ENCODE measurements around the gene GTF3A. TPM values are rescaled to one million over a fixed set of nuclear protein-coding genes. Genes with fewer than 3 reads are reported as not detected.

GTF3A gene
- polyA plus RNA-seq, 1 donor = 68.4 TPM

GRCh38 chr13:27403727-27404385 lies 20.6 kb upstream of the GTF3A start:
- H3K27me3 ChIP-seq (ENCODE audit: control insufficient read depth, insufficient read depth, low read length) = no peaks in the 10 kb centered on the region
- H3K27ac ChIP-seq (ENCODE audit: low read length) = peak overlapping the region; percentile 88
- H3K9me3 ChIP-seq (ENCODE audit: control insufficient read depth, low read depth, low read length) = peaks cover 2% of the 10 kb centered on the region
- WGBS (ENCODE audit: insufficient coverage, low lambda C conversion rate) = 0% methylated on average over 1 of the region's 10 CpGs
- no peaks in the 10 kb centered on the region for H3K36me3 ChIP-seq (ENCODE audit: control insufficient read depth, insufficient read depth, low read length)
- DNase-seq = peak in 1 of 2 donors; percentile 91
- peaks cover 54% of the 10 kb centered on the region for H3K4me1 ChIP-seq (ENCODE audit: control insufficient read depth, insufficient read depth, low read length)
- H3K4me3 ChIP-seq (ENCODE audit: low read length) = no peak overlapping the region

DNA sequence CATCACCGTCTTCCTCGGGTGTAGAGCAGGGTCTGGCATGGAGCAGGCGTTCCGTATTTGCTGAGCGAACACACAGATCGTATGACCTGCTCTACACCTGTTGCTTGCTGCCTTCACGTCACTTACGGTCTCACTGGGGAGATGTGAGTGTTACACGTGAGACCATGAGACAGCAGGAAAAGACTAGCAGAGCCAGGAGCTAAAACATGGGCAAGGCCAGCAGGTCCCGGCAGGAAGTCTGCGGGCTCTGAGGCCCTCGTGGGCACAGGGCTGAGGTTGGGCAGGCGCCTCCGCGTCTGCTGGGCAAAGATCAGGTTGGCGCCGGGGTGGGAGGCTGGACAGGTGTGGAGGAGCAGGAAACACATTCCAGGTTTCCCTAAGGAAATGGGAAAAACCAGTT lies 19.7 kb upstream of the GTF3A start:
- H3K9me3 ChIP-seq (ENCODE audit: control insufficient read depth, low read depth, low read length) = peaks cover 2% of the 10 kb centered on the region
- peak overlapping the region; percentile 88 for H3K27ac ChIP-seq (ENCODE audit: low read length)
- WGBS (ENCODE audit: insufficient coverage, low lambda C conversion rate) = 40% methylated on average over 1 of the region's 17 CpGs
- H3K27me3 ChIP-seq (ENCODE audit: control insufficient read depth, insufficient read depth, low read length) = no peaks in the 10 kb centered on the region
- peak in 1 of 2 donors; percentile 79 for DNase-seq
- H3K4me1 ChIP-seq (ENCODE audit: control insufficient read depth, insufficient read depth, low read length) = peaks cover 59% of the 10 kb centered on the region
- H3K4me3 ChIP-seq (ENCODE audit: low read length) = no peak overlapping the region
- no peaks in the 10 kb centered on the region for H3K36me3 ChIP-seq (ENCODE audit: control insufficient read depth, insufficient read depth, low read length)

DNA sequence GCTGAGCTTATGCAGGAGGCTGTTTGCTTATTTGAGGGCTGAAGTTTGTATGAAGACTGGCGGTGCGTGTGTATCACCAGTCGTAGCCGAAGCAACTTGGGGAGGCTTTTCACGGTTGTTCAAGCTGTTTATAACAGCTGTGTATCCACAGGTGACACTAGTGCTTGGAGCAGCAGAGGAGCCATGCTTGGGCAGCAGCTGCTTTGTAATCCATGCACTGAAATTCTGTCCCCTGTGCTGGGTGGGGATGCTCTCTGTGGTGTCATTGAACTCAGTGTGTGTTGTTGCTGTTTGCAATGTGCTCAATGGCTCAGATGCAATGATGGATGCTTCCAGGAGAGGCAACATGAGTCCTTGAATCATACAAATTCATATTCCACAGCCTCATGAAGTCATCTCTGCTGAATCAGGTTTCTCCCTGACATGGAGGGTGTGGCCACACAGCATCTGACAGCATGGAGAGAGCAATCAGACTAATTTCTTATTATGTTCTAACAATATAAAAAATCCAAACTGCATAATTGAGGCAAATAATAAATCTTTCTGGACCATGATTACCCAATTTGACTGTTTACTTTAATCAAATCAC lies 18.8 kb upstream of the GTF3A start:
- H3K9me3 ChIP-seq (ENCODE audit: control insufficient read depth, low read depth, low read length) = no peaks in the 10 kb centered on the region
- no peaks in the 10 kb centered on the region for H3K27me3 ChIP-seq (ENCODE audit: control insufficient read depth, insufficient read depth, low read length)
- no CpG with 5 or more reads among the region's 5 CpGs for WGBS (ENCODE audit: insufficient coverage, low lambda C conversion rate)
- no peak overlapping the region for H3K4me3 ChIP-seq (ENCODE audit: low read length)
- H3K36me3 ChIP-seq (ENCODE audit: control insufficient read depth, insufficient read depth, low read length) = no peaks in the 10 kb centered on the region
- DNase-seq = peak in 1 of 2 donors; percentile 78
- H3K27ac ChIP-seq (ENCODE audit: low read length) = peak overlapping the region; percentile 88
- H3K4me1 ChIP-seq (ENCODE audit: control insufficient read depth, insufficient read depth, low read length) = peaks cover 59% of the 10 kb centered on the region

- peaks cover 56% of the 10 kb centered on the region for H3K4me1 ChIP-seq (ENCODE audit: control insufficient read depth, insufficient read depth, low read length)
- H3K27me3 ChIP-seq (ENCODE audit: control insufficient read depth, insufficient read depth, low read length) = no peaks in the 10 kb centered on the region
- H3K27ac ChIP-seq (ENCODE audit: low read length) = peak overlapping the region; percentile 88
- H3K4me3 ChIP-seq (ENCODE audit: low read length) = no peak overlapping the region
- H3K9me3 ChIP-seq (ENCODE audit: control insufficient read depth, low read depth, low read length) = no peaks in the 10 kb centered on the region
- DNase-seq = peak; percentile 57 to 82
- no peaks in the 10 kb centered on the region for H3K36me3 ChIP-seq (ENCODE audit: control insufficient read depth, insufficient read depth, low read length)
- no CpG with 5 or more reads among the region's 12 CpGs for WGBS (ENCODE audit: insufficient coverage, low lambda C conversion rate)
Measured at GRCh38 chr13:27406178-27406939, 18.1 kb upstream of the GTF3A start.

GRCh38 chr13:27408074-27408473 lies 16.3 kb upstream of the GTF3A start:
- H3K27me3 ChIP-seq (ENCODE audit: control insufficient read depth, insufficient read depth, low read length) = no peaks in the 10 kb centered on the region
- WGBS (ENCODE audit: insufficient coverage, low lambda C conversion rate) = no CpG with 5 or more reads among the region's 4 CpGs
- H3K4me1 ChIP-seq (ENCODE audit: control insufficient read depth, insufficient read depth, low read length) = peaks cover 49% of the 10 kb centered on the region
- H3K36me3 ChIP-seq (ENCODE audit: control insufficient read depth, insufficient read depth, low read length) = no peaks in the 10 kb centered on the region
- H3K9me3 ChIP-seq (ENCODE audit: control insufficient read depth, low read depth, low read length) = no peaks in the 10 kb centered on the region
- no peak overlapping the region for H3K4me3 ChIP-seq (ENCODE audit: low read length)
- no peak for DNase-seq
- no peak overlapping the region for H3K27ac ChIP-seq (ENCODE audit: low read length)

- peak; percentile 61 to 77 for DNase-seq
- H3K27me3 ChIP-seq (ENCODE audit: control insufficient read depth, insufficient read depth, low read length) = peaks cover 2% of the 10 kb centered on the region
- H3K9me3 ChIP-seq (ENCODE audit: control insufficient read depth, low read depth, low read length) = no peaks in the 10 kb centered on the region
- peaks cover 40% of the 10 kb centered on the region for H3K4me1 ChIP-seq (ENCODE audit: control insufficient read depth, insufficient read depth, low read length)
- peak overlapping the region; percentile 55 for H3K27ac ChIP-seq (ENCODE audit: low read length)
- no peaks in the 10 kb centered on the region for H3K36me3 ChIP-seq (ENCODE audit: control insufficient read depth, insufficient read depth, low read length)
- no peak overlapping the region for H3K4me3 ChIP-seq (ENCODE audit: low read length)
- no CpG with 5 or more reads among the region's 2 CpGs for WGBS (ENCODE audit: insufficient coverage, low lambda C conversion rate)
Measured at GRCh38 chr13:27409013-27409412, 15.4 kb upstream of the GTF3A start.

GRCh38 chr13:27411341-27411740 lies 13.1 kb upstream of the GTF3A start:
- WGBS (ENCODE audit: insufficient coverage, low lambda C conversion rate) = 20% methylated on average over 1 of the region's 3 CpGs
- H3K27ac ChIP-seq (ENCODE audit: low read length) = no peak overlapping the region
- H3K27me3 ChIP-seq (ENCODE audit: control insufficient read depth, insufficient read depth, low read length) = peaks cover 2% of the 10 kb centered on the region
- peaks cover 22% of the 10 kb centered on the region for H3K4me1 ChIP-seq (ENCODE audit: control insufficient read depth, insufficient read depth, low read length)
- H3K9me3 ChIP-seq (ENCODE audit: control insufficient read depth, low read depth, low read length) = no peaks in the 10 kb centered on the region
- no peak for DNase-seq
- H3K4me3 ChIP-seq (ENCODE audit: low read length) = no peak overlapping the region
- no peaks in the 10 kb centered on the region for H3K36me3 ChIP-seq (ENCODE audit: control insufficient read depth, insufficient read depth, low read length)

DNA sequence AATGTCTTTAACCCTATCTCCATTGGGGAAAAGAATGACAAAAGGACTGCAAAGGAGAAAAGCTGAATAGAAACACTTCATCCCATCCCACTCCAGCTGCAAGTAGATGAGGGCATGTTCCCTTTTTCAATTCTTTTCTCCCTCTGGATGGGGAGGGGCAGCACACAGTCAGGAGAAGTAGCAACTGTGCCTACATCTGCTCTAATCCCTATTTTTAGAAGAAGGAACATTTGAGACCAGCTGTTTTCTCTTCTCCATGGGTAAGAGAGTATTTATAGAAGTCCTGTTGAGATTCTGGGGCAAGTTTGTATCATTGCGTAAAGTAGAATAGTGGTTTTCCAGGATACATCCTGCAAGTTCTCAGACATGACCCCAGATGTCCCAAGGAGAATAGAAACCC lies 9.3 kb upstream of the GTF3A start:
- DNase-seq = no peak
- Histone ChIP-seq H3K4me1 (ENCODE audit: control insufficient read depth, insufficient read depth, low read length) (no peaks in the 10 kb centered on the region), H3K36me3 (ENCODE audit: control insufficient read depth, insufficient read depth, low read length) (no peaks in the 10 kb centered on the region), H3K9me3 (ENCODE audit: control insufficient read depth, low read depth, low read length) (no peaks in the 10 kb centered on the region), H3K27ac (ENCODE audit: low read length) (no peak overlapping the region), H3K27me3 (ENCODE audit: control insufficient read depth, insufficient read depth, low read length) (peaks cover 2% of the 10 kb centered on the region), H3K4me3 (ENCODE audit: low read length) (no peak overlapping the region)
- WGBS (ENCODE audit: insufficient coverage, low lambda C conversion rate) = no CpG with 5 or more reads among the region's 1 CpG

GRCh38 chr13:27419328-27419727 lies 5.1 kb upstream of the GTF3A start:
- Histone ChIP-seq H3K36me3 (ENCODE audit: control insufficient read depth, insufficient read depth, low read length) (no peaks in the 10 kb centered on the region), H3K4me1 (ENCODE audit: control insufficient read depth, insufficient read depth, low read length) (peaks cover 4% of the 10 kb centered on the region), H3K4me3 (ENCODE audit: low read length) (no peak overlapping the region), H3K27me3 (ENCODE audit: control insufficient read depth, insufficient read depth, low read length) (no peaks in the 10 kb centered on the region), H3K27ac (ENCODE audit: low read length) (no peak overlapping the region), H3K9me3 (ENCODE audit: control insufficient read depth, low read depth, low read length) (no peaks in the 10 kb centered on the region)
- DNase-seq = no peak
- 100% methylated on average over 1 of the region's 1 CpG for WGBS (ENCODE audit: insufficient coverage, low lambda C conversion rate)

DNA sequence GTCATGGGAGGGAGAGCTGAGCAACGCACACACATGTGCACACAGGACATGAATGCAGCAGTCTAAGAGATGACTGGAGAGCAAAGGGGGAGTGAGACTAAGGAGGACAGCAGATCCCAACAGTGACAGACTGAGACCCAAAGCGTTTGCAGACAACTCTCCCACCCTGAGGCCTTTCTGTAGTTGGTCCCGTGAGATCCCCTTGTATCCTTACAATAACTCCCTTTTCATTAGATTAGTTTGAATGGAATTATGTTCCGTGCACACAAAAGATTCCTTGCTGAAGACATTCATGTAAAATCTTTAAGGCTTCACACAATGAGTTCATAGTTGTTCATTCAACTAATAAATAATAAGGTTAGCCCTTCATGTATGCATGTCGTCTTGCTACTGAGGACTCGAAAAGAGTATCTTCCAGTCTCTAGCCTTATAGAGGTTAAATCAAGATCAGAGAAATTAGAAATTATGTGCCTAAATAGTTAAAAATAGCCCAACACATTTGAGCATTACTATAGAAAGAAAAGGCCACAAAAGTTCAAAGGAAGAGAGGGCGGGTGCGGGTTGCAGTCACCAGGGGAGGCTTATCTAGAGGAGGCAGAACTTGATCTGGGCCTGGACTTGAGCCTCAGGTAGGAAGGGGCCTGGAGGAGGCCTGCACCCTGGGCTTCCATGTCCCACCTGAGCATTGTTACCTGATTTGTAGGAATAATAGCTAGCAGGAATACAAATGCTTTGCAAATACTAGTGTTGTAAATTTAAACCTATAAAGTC lies 3.1 kb upstream of the GTF3A start:
- no peak overlapping the region for H3K27ac ChIP-seq (ENCODE audit: low read length)
- no peaks in the 10 kb centered on the region for H3K36me3 ChIP-seq (ENCODE audit: control insufficient read depth, insufficient read depth, low read length)
- no peak overlapping the region for H3K4me3 ChIP-seq (ENCODE audit: low read length)
- no peaks in the 10 kb centered on the region for H3K27me3 ChIP-seq (ENCODE audit: control insufficient read depth, insufficient read depth, low read length)
- peaks cover 5% of the 10 kb centered on the region for H3K9me3 ChIP-seq (ENCODE audit: control insufficient read depth, low read depth, low read length)
- peaks cover 15% of the 10 kb centered on the region for H3K4me1 ChIP-seq (ENCODE audit: control insufficient read depth, insufficient read depth, low read length)
- no peak for DNase-seq
- no CpG with 5 or more reads among the region's 8 CpGs for WGBS (ENCODE audit: insufficient coverage, low lambda C conversion rate)

All from large intestine (tissue), 3 donors.